HG03571 (cell line): ENCODE data around the gene IGSF10.
A peak's percentile ranks its signal among the peaks of the same experiment; 100 is the strongest.

Experiments used
- ATAC-seq: cut with Tn5 transposase; IDR thresholded peaks from one replicate; pipeline ENCODE4 v1.9.1; 2021; ENCODE audit not compliant: unreplicated experiment

The IGSF10 gene

GRCh38 chr3:151425627-151426340, 35.1 kb downstream of the IGSF10 start:
- ATAC-seq: peak; percentile 22

GRCh38 chr3:151423091-151423490, 37.8 kb downstream of the IGSF10 start:
- ATAC-seq: no peak

GRCh38 chr3:151421938-151422337, 38.9 kb downstream of the IGSF10 start:
- ATAC-seq: peak; percentile 59

GRCh38 chr3:151419806-151420205, 41.1 kb downstream of the IGSF10 start:
- ATAC-seq: no peak

- no peak for ATAC-seq
These were observed 45.6 kb downstream of the IGSF10 start for GRCh38 chr3:151415289-151415688.

GRCh38 chr3:151412989-151413388, 47.9 kb downstream of the IGSF10 start:
- no peak for ATAC-seq
